SU-DHL-6 (cell line): ENCODE data around the gene SETD1B.

Experiments
- H2AFZ ChIP-seq: fragments of 200-600 bp; sonication (generic); 2 replicates; pipeline ENCODE4 v1.6.1; 2014; ENCODE audit warnings: low read depth, mild to moderate bottlenecking, moderate library complexity, mixed read lengths, antibody characterized with exemption, low read length; ENCODE audit not compliant: severe bottlenecking
- H3F3A ChIP-seq: fragments of 200-600 bp; shearing (Covaris generic); 2 replicates; pipeline ENCODE4 v1.6.0; 2016; ENCODE audit warnings: antibody characterized with exemption, mild to moderate bottlenecking; ENCODE audit not compliant: insufficient read depth
- H3K27ac ChIP-seq: fragments of 200-600 bp; sonication (generic); 2 replicates; pipeline ENCODE4 v1.5.1; 2016; ENCODE audit warnings: low read depth, mild to moderate bottlenecking, low read length, moderate library complexity, mixed read lengths
- H3K27me3 ChIP-seq: fragments of 200-600 bp; sonication (generic), shearing (Covaris generic); 2 replicates; pipeline ENCODE4 v1.6.0; 2014; ENCODE audit warnings: mild to moderate bottlenecking, low read length
- H3K36me3 ChIP-seq: fragments of 200-600 bp; sonication (generic); 2 replicates; pipeline ENCODE4 v1.6.1; 2014; ENCODE audit warnings: mild to moderate bottlenecking, low read length, mixed read lengths
- H3K4me2 ChIP-seq: fragments of 300-600, 200-600 bp; shearing (Covaris generic), sonication (generic); 2 replicates; pipeline ENCODE4 v1.6.0; 2014; ENCODE audit warnings: low read length, low read depth, mild to moderate bottlenecking; ENCODE audit not compliant: poor library complexity, severe bottlenecking
- H3K4me3 ChIP-seq: fragments of 200-600 bp; sonication (generic); 2 replicates; pipeline ENCODE4 v1.5.1; 2014; ENCODE audit warnings: antibody characterized with exemption, low read length, mild to moderate bottlenecking, mixed read lengths; ENCODE audit not compliant: insufficient read depth, poor library complexity, severe bottlenecking
- H3K79me2 ChIP-seq: fragments of 200-600 bp; sonication (generic); 2 replicates; pipeline ENCODE4 v1.6.1; 2014; ENCODE audit warnings: mild to moderate bottlenecking, low read length, moderate library complexity; ENCODE audit not compliant: insufficient read depth
- H3K9ac ChIP-seq: fragments of 200-600 bp; sonication (generic); 2 replicates; pipeline ENCODE4 v1.7.0; 2014; ENCODE audit warnings: mild to moderate bottlenecking, low read length
- H3K9me2 ChIP-seq: fragments of 200-600 bp; sonication (generic); replicated peaks from 2 replicates; pipeline ENCODE4 v1.6.1; 2014; ENCODE audit warnings: low read length; ENCODE audit not compliant: insufficient read depth
- H3K9me3 ChIP-seq: fragments of 200-600 bp; sonication (generic); 2 replicates; pipeline ENCODE4 v1.6.1; 2014; ENCODE audit warnings: low read length, mixed read lengths; ENCODE audit not compliant: insufficient read depth
- H4K20me1 ChIP-seq: fragments of 200-600 bp; sonication (generic); 2 replicates; pipeline ENCODE4 v1.6.1; 2014; ENCODE audit warnings: low read depth, mild to moderate bottlenecking, antibody characterized with exemption, low read length, moderate library complexity, mixed read lengths
- CTCF ChIP-seq: fragments of 200-600 bp; sonication (generic); IDR thresholded peaks from one replicate; pipeline ENCODE4 v1.5.1; 2017; ENCODE audit warnings: antibody characterized with exemption, mild to moderate bottlenecking, low read length, moderate library complexity; ENCODE audit not compliant: insufficient read depth, poor library complexity, severe bottlenecking
- EZH2phosphoT487 ChIP-seq: fragments of 200-600 bp; sonication (generic), shearing (Covaris generic); conservative IDR thresholded peaks from 2 replicates; pipeline ENCODE4 v1.6.1; 2018; ENCODE audit warnings: mild to moderate bottlenecking, antibody characterized with exemption, low read length, moderate library complexity, mixed read lengths

The SETD1B gene

GRCh38 chr12:121831571-121832245 is 27.9 kb downstream of the SETD1B start:
- TF ChIP-seq CTCF = no peak
- no peak for TF ChIP-seq EZH2phosphoT487
- no peak overlapping the region for H3K4me2 ChIP-seq
- H3K4me3 ChIP-seq = no peak overlapping the region
- H3K27me3 ChIP-seq = no peaks in the 10 kb centered on the region
- H2AFZ ChIP-seq = no peak overlapping the region
- peaks cover 8% of the 10 kb centered on the region; the same call in 1 of the 2 replicates for H3F3A ChIP-seq
- no peak overlapping the region for H3K9ac ChIP-seq
- H3K36me3 ChIP-seq = peaks cover 16% of the 10 kb centered on the region; the same call in 1 of the 2 replicates
- no peak overlapping the region for H3K27ac ChIP-seq
- no peaks in the 10 kb centered on the region for H3K9me3 ChIP-seq
- no peaks in the 10 kb centered on the region for H3K9me2 ChIP-seq
- H4K20me1 ChIP-seq = no peaks in the 10 kb centered on the region
- no peaks in the 10 kb centered on the region for H3K79me2 ChIP-seq

- H3F3A ChIP-seq = peaks cover 8% of the 10 kb centered on the region
- no peak overlapping the region for H2AFZ ChIP-seq
- no peak overlapping the region for H3K9ac ChIP-seq
- H4K20me1 ChIP-seq = no peaks in the 10 kb centered on the region
- TF ChIP-seq CTCF = no peak
- TF ChIP-seq EZH2phosphoT487 = no peak
- H3K9me3 ChIP-seq = no peaks in the 10 kb centered on the region
- H3K79me2 ChIP-seq = no peaks in the 10 kb centered on the region
- H3K9me2 ChIP-seq = no peaks in the 10 kb centered on the region
- no peaks in the 10 kb centered on the region for H3K27me3 ChIP-seq
- H3K27ac ChIP-seq = no peak overlapping the region
- H3K4me3 ChIP-seq = no peak overlapping the region
- no peak overlapping the region for H3K4me2 ChIP-seq
- no peaks in the 10 kb centered on the region for H3K36me3 ChIP-seq
Measured at GRCh38 chr12:121837680-121838079, 33.9 kb downstream of the SETD1B start.

- H3K4me2 ChIP-seq = no peak overlapping the region
- no peaks in the 10 kb centered on the region for H3K79me2 ChIP-seq
- H3K9me3 ChIP-seq = no peaks in the 10 kb centered on the region
- no peak overlapping the region for H3K9ac ChIP-seq
- peaks cover 8% of the 10 kb centered on the region; the same call in 1 of the 2 replicates for H3F3A ChIP-seq
- no peaks in the 10 kb centered on the region for H4K20me1 ChIP-seq
- no peak overlapping the region for H3K4me3 ChIP-seq
- no peak for TF ChIP-seq CTCF
- TF ChIP-seq EZH2phosphoT487 = no peak
- no peaks in the 10 kb centered on the region for H3K27me3 ChIP-seq
- H2AFZ ChIP-seq = no peak overlapping the region
- no peaks in the 10 kb centered on the region for H3K36me3 ChIP-seq
- H3K9me2 ChIP-seq = no peaks in the 10 kb centered on the region
- H3K27ac ChIP-seq = no peak overlapping the region
Measured at GRCh38 chr12:121838126-121838525, 34.3 kb downstream of the SETD1B start.
